Measurements from ENCODE around the gene CTNNA3.

Gene CTNNA3

GRCh38 chr10:66786709-66787108 is 909.3 kb downstream of the CTNNA3 start:
- DNase-seq = no peak

GRCh38 chr10:66784770-66785169 is 911.2 kb downstream of the CTNNA3 start:
- no peak for DNase-seq

GRCh38 chr10:66783316-66783715 is 912.7 kb downstream of the CTNNA3 start:
- no peak for DNase-seq

- no peak for DNase-seq
These were observed 913.2 kb downstream of the CTNNA3 start for GRCh38 chr10:66782776-66783175.

- DNase-seq = no peak
These were observed 913.9 kb downstream of the CTNNA3 start for GRCh38 chr10:66782144-66782543.

GRCh38 chr10:66780796-66781195 is 915.2 kb downstream of the CTNNA3 start:
- DNase-seq = no peak

GRCh38 chr10:66778351-66778750 is 917.6 kb downstream of the CTNNA3 start:
- no peak for DNase-seq

GRCh38 chr10:66777665-66778064 is 918.3 kb downstream of the CTNNA3 start:
- no peak for DNase-seq

- no peak for DNase-seq
These were observed 922.5 kb downstream of the CTNNA3 start for GRCh38 chr10:66773472-66773817.

GRCh38 chr10:66772548-66773471 is 923.2 kb downstream of the CTNNA3 start:
- no peak for DNase-seq

GRCh38 chr10:66767707-66768106 is 928.3 kb downstream of the CTNNA3 start:
- no peak for DNase-seq

- DNase-seq = no peak
These were observed 933.7 kb downstream of the CTNNA3 start for GRCh38 chr10:66762218-66762729.

- no peak for DNase-seq
These were observed 935.1 kb downstream of the CTNNA3 start for GRCh38 chr10:66760941-66761340.

GRCh38 chr10:66755474-66755873 is 940.5 kb downstream of the CTNNA3 start:
- no peak for DNase-seq

GRCh38 chr10:66752714-66753113 is 943.3 kb downstream of the CTNNA3 start:
- DNase-seq = no peak

GRCh38 chr10:66748217-66748616 is 947.8 kb downstream of the CTNNA3 start:
- no peak for DNase-seq

GRCh38 chr10:66747451-66747850 is 948.5 kb downstream of the CTNNA3 start:
- no peak for DNase-seq

- no peak for DNase-seq
These were observed 949.3 kb downstream of the CTNNA3 start for GRCh38 chr10:66746711-66747110.

GRCh38 chr10:66746246-66746645 is 949.7 kb downstream of the CTNNA3 start:
- no peak for DNase-seq

GRCh38 chr10:66744915-66745314 is 951.1 kb downstream of the CTNNA3 start:
- DNase-seq = no peak

- DNase-seq = no peak
These were observed 958.8 kb downstream of the CTNNA3 start for GRCh38 chr10:66737241-66737640.

- no peak for DNase-seq
These were observed 972.2 kb downstream of the CTNNA3 start for GRCh38 chr10:66723608-66724400.

GRCh38 chr10:66719483-66719882 is 976.5 kb downstream of the CTNNA3 start:
- DNase-seq = no peak
